Inferior parietal cortex (tissue), 1 donor: Measurements from ENCODE around the gene CAPN1.
"Not testable (repeated sequence)": the region's sequence is repeated elsewhere in the genome, so short reads cannot be mapped to it uniquely, and the experiment has no call there.

Source experiments
- DNase-seq: peaks from one replicate; pipeline ENCODE4 v3.0.0-alpha.2; 2016; ENCODE audit errors: extremely low spot score

CAPN1 gene

DNA sequence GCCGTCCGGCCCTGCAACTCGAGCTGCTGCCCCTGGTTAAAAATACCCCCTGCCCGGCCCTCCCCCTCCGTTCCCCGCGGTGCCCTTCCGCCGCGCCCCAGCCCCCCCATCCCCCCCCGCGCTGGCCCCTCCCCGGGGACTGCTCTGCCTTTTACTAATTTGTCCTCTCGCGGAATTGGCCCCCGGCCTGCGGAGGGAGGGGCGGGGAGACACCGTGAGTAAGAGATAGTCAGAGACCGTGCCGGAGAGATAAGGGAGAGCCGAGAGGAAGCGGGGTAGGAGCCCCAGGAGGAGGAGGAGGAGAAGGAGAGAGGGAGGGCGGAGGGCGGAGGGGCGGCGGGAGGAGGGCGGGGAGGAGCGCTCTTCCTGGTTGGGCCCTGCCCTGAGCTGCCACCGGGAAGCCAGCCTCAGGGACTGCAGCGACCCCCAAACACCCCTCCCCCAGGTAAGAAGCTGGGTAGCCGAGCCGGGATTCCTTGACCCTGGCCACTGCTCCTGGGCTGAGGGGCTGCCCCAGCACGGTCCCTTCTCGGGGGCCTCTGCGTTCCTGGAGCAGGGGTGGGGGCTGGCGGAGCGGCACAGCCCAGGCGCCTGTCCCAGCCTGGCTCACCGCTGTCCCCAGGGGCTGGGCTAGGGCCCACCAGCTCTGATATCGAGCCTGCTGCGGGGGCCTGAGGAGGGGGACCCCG is at the start of gene CAPN1:
TSS of gene CAPN1 (plus strand) at position 360 of the 689 bp plus-strand sequence. CDS start 774 bp downstream, outside the sequence.
- DNase-seq, result peak; percentile 54

DNA sequence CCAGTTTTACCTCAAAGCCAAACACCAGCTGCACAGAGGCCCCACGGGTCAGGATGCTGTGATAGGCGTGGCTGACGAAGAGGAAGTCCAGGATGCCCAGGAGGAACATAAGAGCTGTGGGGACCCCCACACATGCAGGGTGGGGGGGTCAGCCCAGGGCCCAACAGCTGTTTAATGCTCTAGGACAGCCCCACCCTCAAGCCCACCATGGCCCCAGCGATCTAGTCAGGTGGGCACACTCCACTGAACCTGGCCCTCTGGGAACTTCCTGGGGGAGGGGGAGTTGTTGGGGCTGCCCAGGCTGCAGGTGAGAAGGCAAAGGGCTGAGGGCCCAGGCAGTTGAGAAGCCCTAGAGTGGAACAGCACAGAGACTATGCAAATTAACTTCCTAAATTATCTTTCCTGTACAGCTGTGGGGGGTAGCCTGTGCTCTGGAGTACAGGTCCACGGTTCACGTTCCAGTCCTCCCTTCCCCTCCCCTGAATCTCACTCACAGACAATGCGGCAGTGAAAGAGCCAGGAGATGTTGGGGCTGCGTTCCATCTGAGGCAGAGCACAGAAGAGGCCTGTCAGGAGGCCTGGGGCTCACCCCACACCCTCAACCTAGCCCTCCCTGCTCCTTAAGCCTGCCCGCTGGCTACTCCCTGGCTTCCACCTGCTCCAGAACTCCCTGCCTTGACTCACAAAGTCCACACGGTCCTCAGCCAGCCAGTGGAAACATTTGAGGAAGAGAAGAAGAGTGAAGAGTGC is 49.3 kb upstream of the CAPN1 start:
- DNase-seq, result no peak

DNA sequence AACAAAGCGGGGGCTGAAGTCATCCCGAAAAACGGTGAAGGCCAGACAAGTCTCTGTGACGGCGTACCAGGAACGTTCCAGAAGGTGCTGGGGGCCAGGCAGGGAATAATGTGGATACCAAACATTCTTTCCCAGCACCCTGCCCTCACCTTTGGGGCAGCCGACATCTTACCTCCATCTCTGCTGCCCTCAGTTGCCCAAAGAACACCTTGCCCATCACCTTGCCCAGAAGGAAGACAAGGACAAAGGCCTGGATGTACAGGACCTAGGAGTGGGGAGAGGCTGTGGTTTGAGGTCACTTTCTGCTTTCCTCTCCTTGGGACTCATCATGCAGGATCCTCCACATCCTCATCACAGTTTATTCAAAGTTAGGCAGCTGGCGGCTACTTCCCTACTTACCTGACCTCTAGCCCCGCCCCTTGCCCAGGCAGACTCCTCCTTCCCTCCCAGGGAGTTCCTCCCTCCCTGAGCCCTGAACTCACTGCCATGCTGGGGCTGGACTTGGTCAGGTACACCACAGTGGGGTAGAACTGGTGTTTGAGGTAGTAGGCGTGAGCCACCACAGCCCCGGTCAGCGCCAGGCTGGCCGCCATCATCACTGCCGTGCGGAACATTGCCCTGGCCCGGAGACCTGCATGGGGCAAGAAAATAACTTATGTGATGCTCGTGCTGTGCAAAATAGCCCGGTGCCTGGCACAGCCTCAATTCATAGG is 48.6 kb upstream of the CAPN1 start:
- DNase-seq, result no peak

DNA sequence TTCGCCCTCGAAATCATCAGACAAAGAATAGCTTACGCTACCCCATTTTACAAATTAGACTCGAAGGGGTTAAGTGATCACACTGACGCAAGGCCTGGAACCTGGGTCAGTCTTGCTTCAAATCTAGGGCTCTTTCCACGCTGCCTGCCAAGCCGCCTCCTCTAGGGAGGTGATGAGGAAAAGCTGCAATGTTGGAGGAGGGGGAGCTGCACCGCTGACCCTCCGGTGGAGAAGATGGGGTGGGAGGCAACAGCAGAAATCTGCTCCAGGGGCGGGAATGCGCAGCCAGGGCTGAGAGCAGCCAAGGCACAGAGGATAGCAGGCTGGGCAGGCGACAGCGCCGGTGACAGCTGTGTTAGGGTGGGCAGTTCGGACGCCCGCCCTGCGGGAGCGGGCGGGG is 48.0 kb upstream of the CAPN1 start:
- DNase-seq, result no peak

DNA sequence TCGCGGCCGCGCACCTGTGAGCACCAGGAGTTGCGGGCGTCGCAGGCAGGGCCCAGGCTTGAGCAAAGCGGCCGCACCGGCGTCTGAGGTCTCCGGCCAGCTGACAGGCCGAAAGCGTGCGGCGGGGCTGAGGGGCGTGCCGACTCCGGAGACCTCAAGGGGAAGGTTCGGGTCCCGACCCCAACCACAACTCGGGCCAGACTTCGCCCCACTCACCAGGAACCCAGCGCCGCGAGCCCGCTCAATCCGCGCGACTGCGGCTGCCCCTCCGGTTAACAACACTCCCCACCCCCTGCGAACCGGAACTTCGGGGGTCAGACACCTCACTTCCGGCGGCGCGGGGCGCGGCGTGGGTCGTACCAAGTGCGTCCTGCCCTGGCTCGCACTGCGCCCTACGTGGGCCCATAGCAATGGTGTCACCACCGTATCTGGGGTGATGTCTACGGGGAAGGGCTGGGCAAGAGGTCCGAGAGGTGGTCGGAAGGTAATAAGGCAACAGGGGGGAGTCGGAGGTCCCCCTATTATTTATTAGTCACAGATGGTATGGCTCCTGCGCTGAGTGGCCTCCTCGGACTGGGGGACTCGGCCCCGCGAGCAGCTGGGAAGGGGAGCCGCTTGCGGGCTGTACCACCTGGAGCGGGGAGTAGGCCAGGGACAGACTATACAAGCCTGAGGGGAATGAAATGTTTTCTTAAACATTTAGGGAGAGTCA is 47.3 kb upstream of the CAPN1 start, which contains the start of gene SYVN1:
TSS of gene SYVN1 (minus strand) at position 280 of the 712 bp plus-strand sequence. CDS start 918 bp downstream, outside the sequence.
- DNase-seq, result peak; percentile 93

DNA sequence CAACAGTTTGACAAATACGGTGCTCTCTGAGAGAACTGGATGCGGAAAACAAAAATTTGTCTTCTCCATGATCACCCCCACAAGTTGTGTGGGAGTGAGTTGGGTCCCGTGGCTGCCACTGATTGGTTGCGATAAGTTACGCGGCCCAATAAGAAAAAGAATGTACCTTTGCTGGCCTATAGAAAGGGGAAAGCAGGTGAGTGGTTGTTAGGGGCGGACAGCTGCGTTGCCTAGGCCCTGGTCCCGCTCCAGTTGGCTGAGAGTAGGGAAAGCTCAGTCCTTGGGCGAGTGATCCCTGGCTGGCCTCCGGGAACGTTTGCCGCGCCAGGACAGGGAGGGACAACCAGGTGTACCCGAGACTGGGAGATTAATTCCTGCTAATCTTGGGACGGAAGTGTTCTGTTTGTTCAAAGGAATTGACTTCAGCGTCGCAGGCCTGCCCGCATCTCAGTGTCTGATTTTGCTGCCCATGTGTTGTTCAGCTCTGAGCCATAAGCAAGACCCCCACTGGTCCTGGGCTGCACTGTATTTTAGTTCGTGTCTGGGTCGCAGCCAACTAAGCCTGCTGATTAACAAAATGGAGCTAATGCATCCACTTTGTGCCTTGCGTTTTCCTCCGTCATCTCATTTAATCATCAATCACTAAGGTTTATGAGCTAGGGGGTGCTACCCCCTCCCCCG is 46.6 kb upstream of the CAPN1 start:
- DNase-seq, result peak; percentile 92

DNA sequence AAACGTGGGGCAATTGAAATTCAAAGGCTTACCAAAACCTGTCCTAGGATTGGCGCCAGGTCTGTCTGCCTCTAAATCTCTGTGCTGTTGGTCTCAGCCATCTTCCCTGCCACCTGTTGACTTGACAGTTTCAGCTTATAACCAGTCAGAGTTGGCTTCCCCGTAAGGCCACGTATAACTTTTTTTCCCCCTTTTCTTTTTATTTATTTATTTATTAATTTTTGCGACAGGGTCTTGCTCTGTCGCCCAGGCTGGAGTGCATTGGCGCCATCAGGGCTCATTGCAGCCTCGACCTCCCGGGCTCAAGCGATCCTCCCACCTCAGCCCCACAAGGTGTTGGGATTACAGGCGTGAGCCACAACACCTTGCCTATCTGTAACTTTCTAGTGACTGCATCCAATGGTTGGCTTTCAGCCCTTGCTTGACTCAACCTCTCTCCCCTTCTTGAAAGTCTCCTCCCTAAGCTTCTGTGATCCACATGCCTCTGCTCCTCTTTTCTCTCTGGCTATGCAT is 46.0 kb upstream of the CAPN1 start:
- DNase-seq, result no peak

DNA sequence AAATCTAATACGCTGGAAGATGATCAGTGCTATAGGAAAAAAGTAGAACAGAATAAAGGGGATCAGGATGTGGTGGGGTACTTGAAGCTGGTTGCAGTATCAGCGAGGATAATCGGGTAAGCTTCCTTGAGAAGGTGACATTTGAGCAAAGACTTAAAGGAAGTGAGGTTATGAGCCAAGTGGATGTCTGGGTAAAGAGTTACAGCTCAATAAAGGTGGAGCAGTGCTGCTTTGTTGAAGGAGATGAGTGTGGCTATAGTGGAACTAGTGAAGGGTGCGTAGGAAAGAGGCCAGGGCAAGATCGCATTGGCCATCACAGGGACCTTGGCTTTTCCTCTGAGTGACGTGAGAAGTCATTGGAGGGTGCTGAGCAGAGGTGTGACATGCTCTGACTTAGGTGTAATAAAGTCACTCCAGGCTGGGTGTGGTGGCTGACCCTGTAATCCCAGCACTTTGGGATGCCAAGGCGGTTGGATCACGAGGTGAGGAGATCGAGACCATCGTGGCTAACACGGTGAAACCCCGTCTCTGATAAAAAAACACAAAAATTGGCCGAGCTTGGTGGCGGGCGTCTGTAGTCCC is 45.1 kb upstream of the CAPN1 start:
- DNase-seq, result no peak

DNA sequence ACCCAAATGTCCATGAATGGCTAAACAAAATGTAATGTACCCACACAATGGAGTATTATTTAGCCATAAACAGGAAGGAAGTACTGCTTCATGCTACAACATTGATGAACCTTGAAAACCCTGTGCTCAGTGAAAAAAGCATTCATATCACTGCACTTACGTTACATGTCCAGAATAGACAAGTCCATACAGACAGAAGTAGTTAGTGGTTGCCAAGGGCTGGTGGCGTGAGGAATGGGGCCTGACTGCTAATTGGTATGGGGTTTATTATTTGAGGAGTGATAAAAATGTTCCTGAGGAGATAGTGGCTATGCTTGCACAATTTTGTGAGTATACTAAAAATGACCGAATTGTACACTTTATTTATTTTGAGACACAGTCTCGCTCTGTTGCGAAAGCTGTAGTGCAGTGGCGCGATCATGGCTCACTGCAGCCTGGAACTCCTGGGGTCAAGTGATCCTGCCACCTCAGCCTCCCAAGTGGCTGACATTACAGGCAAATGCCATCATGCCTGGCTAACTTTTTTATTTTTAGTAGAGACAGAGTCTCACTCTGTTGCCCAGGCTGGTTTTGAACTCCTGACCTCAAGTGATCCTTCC is 39.7 kb upstream of the CAPN1 start:
- DNase-seq, result no peak

DNA sequence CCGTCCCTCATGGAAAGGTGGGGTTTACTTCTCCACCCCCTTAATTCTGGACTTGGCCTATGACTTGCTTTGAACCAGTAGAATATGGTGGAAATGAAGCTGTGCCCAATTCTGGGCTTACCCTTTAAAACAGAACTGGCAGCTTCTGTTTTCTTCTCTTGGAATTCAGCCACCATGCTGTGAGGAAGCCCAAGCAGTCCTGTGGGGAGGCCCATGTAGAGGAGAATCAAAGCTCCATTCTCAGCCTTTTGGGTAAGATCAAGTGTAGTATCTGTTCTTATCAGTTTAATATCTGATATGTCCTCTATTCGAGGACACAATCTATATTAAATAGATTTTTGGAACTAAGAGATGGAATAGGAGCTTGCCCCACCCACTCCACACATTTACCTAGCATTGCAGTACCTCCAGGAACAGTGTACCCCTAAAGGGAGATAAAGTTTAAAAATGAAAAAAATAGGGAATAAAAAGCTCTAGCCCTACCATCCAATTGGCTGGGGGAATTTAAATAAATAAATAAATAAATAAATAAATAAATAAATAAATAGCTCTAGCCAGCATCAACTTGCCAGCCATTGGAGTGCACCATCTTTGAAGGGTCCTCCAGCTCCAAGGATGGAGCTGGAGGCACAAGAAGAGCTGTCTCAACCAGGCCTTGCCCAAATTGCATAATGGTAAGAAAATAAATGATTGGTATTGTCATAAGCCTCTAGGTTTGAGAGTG is 34.2 kb upstream of the CAPN1 start:
- DNase-seq, result no peak

DNA sequence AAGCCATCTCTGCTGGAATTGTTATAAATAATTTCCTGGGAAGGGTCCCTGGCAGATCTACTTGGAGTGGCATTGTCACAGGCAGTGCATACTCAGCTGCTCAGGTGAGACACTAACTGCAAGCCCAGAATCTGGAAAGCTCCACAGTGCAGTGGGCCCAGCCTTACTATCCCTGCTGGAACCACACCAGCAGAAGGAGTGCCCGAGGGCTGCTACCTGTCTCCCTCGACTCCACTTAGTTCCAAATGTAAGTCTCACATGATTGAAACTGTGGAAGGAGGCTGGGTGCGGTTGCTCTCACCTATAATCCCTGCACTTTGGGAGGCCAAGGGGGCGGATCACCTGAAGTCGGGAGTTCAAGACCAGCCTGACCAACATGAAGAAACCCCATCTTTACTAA is 33.1 kb upstream of the CAPN1 start:
- DNase-seq, result no peak

DNA sequence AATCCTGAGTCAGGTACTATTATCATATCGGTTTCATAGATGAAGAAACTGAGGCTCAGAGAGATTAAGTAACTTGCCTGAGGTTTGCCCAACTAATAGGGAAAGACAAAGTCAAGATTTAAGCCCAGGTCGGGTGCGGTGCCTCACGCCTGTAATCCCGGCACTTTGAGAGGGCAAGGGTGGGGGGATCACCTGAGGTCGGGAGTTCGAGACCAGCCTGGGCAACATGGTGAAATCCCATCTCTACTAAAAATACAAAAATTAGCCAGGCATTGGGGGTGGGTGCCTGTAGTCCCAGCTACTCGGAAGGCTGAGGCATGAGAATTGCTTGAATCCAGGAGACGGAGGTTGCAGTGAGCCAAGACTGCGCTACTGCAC is 31.6 kb upstream of the CAPN1 start:
- not testable (repeated sequence) for DNase-seq

DNA sequence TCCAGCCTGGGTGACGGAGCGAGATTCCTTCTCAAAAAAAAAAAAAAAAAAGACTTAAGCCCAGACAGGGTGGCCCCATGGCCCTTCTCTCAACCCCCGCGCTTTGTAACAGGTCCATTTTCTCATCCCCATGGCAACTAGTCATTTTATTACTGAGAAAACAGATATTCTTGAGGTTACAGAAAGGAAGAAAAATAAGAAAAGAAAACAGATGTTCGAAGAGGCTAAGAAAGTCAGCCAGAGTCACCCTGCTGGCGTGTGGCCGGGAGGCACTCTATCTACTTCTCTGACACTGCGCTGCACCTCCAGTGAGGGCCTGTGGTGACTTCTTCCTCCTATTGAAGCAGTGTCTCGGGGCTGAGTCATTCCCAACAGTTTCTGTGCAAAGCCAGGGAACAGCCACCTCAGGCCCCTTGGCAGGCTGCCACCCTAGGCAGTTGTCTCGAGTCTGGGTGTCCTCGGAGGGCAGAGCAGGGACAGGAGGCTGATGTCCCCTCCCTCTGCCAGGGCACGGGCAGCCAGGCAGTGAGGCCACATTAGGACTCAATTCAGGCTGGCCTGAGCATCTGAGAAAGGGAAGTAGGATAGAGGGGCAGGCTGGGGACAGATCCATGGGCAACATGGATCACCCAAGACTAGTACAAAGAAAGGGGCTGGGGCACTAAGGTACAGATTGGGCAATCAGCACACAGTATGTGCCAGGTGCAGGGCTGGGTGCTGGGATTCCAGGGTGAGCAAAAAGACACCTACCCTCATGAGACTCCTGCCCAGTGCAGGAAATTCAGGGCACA is 31.0 kb upstream of the CAPN1 start:
- peak; percentile 45 for DNase-seq

DNA sequence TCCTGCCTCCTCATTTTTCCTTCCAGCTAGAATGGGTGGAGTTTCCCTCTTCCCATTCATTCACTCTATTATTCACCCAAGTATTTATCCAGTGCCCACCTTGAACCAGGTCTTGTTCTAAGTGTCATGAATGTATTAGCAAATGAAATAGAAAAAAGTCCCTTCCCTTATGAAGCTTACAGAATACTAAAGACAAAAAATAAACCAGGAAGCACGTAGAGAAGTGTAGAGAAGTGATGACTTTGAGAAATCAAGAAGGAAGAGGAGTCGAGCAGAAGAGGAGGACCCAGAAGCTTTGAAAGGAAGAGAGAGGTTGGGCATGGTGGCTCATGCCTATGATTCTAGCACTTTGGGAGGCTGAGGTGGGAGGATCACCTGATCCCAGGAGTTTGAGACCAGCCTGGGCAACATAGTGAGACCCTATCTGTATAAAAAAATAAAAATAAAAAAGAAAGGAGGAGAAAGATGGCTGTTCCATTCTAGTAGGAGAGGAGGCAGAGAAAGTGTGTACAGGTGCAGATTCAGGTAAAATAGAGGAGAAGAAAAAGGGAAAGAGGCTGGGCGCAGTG is 30.3 kb upstream of the CAPN1 start:
- no peak for DNase-seq

DNA sequence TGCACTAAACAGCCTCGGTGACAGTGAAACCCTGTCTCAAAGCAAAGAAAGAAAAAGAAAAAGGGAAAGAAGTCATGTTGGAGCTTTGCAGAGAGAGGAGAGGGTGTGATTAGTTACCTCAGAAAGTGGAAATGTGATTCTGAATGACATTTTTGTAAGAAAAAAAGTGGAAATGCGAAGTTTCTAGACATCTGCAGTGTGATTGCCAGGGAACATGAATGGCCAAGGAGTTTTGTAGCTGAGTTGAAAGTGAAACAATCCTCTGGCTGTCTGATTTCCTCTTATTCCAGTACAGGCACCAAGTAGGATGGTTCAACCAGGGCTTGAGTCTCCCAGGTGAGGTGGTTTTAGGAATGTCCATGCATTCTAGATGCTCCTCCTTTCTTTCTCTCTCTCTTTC is 29.6 kb upstream of the CAPN1 start:
- no peak for DNase-seq

DNA sequence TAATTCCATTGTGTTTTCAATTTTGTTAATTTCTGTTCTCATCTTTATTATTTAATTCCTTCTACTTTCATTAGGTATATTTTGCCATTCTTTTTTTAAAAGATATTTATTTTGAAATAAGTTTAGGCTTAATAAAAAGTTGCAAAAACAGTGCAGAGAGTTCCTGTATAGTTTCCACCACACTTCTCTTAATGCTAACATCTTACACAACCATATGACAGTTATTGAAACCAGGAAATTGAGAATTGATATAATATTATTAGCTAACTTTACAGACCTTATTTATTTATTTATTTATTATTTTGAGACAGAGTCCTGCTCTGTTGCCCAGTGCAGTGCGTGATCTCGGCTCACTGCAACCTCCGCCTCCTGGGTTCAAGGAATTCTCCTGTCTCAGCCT is 25.5 kb upstream of the CAPN1 start:
- DNase-seq, result no peak

DNA sequence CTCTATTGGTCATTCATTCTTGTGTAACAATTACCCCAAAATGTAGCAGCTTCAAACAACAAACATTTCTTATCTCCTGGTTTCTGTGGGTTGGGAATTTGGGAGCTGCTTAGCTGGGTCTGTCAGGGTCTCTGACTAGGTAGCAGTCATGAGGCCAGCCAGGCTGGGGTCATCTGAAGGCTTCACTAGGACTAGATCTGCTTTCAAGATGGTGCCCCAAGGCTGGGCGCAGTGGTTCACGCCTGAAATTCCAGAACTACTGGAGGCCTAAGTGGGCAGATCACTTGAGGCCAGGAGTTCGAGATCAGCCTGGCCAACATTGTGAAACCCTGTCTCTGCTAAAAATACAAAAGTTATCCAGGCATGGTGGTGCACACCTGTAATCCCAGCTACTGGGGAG is 24.8 kb upstream of the CAPN1 start:
- DNase-seq, result no peak

DNA sequence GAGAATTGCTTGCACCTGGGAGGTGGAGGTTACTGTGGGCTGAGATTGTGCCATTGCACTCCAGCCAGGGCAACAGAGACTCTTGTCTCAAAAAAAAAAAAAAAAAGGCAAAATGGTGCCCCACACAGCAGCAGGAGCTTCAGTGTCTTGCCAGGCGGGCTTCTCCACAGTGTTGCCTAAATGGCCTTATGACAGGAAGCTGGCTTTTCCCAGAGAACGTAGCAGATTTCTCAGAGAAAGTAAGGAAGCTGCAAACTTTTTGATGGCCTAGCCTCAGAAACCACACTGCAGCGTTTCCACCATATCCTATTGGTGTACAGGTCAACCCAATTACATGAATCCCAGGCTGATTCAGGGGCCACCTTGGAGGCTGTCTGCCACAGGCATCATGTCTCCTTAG is 24.4 kb upstream of the CAPN1 start:
- no peak for DNase-seq

DNA sequence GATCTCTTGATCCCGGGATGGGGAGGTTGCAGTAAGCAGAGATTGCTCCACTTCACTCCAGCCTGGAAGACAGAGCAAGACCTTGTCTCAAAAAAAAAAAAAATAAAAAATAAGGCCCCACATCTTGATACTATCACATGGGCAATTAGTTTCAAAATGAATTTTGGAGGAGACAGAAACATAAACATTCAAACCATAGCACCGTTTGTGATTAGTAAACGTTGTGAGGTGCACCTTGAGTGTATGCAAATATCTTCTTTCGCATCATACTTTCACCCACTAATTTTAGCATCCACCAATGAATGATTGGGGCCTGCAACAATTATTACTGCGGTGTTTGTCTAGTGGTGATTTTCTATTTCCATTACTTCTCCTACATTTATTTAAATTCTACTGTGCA is 22.7 kb upstream of the CAPN1 start:
- DNase-seq, result no peak
